HepG2 (cell line): Measurements from ENCODE around the gene ECHS1. TPM values are rescaled to one million over a fixed set of nuclear protein-coding genes. Genes with fewer than 3 reads are reported as not detected.

Experiments used
- BRD4 ChIP-seq: sonication (generic); formaldehyde crosslinking; IDR thresholded peaks from 2 replicates; pipeline ENCODE4 v1.4.0; 2020; ENCODE audit warnings: missing genetic modification reagents
- EHMT2 ChIP-seq: fragments of 200-600 bp; sonication (generic); IDR thresholded peaks from 2 replicates; pipeline ENCODE4 v1.7.0; 2017; ENCODE audit warnings: antibody characterized with exemption, low read depth, low read length, borderline replicate concordance
- FOSL2 ChIP-seq: sonication (generic); formaldehyde crosslinking; IDR thresholded peaks from 2 replicates; pipeline ENCODE4 v1.4.0; 2020; ENCODE audit warnings: missing genetic modification reagents
- HCFC1 ChIP-seq: fragments of 150-350 bp; IDR thresholded peaks from 2 replicates; pipeline ENCODE4 v1.6.1; 2014; ENCODE audit warnings: low read depth, low read length
- HOXA9 ChIP-seq: sonication (generic); formaldehyde crosslinking; IDR thresholded peaks from 2 replicates; pipeline ENCODE4 v1.8.1; 2022; ENCODE audit warnings: missing genetic modification reagents, mild to moderate bottlenecking, moderate library complexity, borderline replicate concordance
- MEIS2 ChIP-seq: sonication (generic); formaldehyde crosslinking; IDR thresholded peaks from 2 replicates; pipeline ENCODE4 v1.9.0; 2021; ENCODE audit warnings: mild to moderate bottlenecking, missing genetic modification reagents
- MIER2 ChIP-seq: IDR thresholded peaks from 2 replicates; pipeline ENCODE4 v1.6.1; 2016; ENCODE audit warnings: missing biosample characterization, missing genetic modification reagents
- NFYC ChIP-seq: IDR thresholded peaks from 2 replicates; pipeline ENCODE4 v1.6.1; 2016; ENCODE audit warnings: missing genetic modification reagents, missing compliant biosample characterization
- RARG ChIP-seq: sonication (generic); formaldehyde crosslinking; IDR thresholded peaks from 2 replicates; pipeline ENCODE4 v1.4.0; 2020; ENCODE audit warnings: low read depth, mild to moderate bottlenecking, missing genetic modification reagents
- RNF2 ChIP-seq: fragments of 450-650 bp; conservative IDR thresholded peaks from 2 replicates; pipeline ENCODE4 v1.6.1; 2016; ENCODE audit warnings: low read depth
- SRF ChIP-seq: IDR thresholded peaks from 2 replicates; pipeline ENCODE4 v1.6.1; 2011; ENCODE audit warnings: mild to moderate bottlenecking, low read depth, low read length, moderate library complexity
- TAF15 ChIP-seq: fragments of 200-400 bp; formaldehyde crosslinking; IDR thresholded peaks from one replicate; pipeline ENCODE4 v1.6.1; 2018; ENCODE audit warnings: mild to moderate bottlenecking, low read depth, low read length; ENCODE audit not compliant: poor library complexity, severe bottlenecking
- ZBTB21 ChIP-seq: sonication (generic); formaldehyde crosslinking; IDR thresholded peaks from 2 replicates; pipeline ENCODE4 v1.4.0; 2020; ENCODE audit warnings: missing genetic modification reagents
- ZBTB42 ChIP-seq: sonication (generic); formaldehyde crosslinking; IDR thresholded peaks from 2 replicates; pipeline ENCODE4 v1.5.0; 2020; ENCODE audit warnings: mild to moderate bottlenecking, missing genetic modification reagents
- ZNF446 ChIP-seq: sonication (generic); formaldehyde crosslinking; IDR thresholded peaks from 2 replicates; pipeline ENCODE4 v1.5.0; 2020; ENCODE audit warnings: mild to moderate bottlenecking, missing genetic modification reagents
- polyA plus RNA-seq, 8 experiments: library from polyadenylated mRNA; depleted of rRNA in 3 of 8; stranded (reverse) in 7 of 8; unstranded in 1 of 8; fragments of >200 nt; fragmentation: Illumina TruSeq in 4 of 8; extraction: Trizol in 4 of 8; gene quantifications; 2 replicates each; pipeline versions ENCODE4 v1.2.1 to v1.2.3, GENCODE V29; 2011 to 2016; ENCODE audit warnings: low read depth in 4 of 8, missing spikeins in 1 of 8, mixed read lengths in 1 of 8; ENCODE audit not compliant: insufficient read depth in 1 of 8
- total RNA-seq, 5 experiments: library from RNA; depleted of rRNA; stranded (reverse); fragments of >200 nt; fragmentation: Illumina TruSeq; extraction: Trizol; gene quantifications; 2 replicates each; pipeline ENCODE4 v1.2.3, GENCODE V29; 2016; ENCODE audit warnings: low read depth in 1 of 5
- TF ChIP-seq, protein P1 (sequence below): IDR thresholded peaks from 2 replicates; pipeline ENCODE4 v1.6.1; 2018; ENCODE audit warnings: missing genetic modification reagents, mild to moderate bottlenecking, missing compliant biosample characterization
- TF ChIP-seq, protein P2 (sequence below): sonication (generic); formaldehyde crosslinking; IDR thresholded peaks from one replicate; pipeline ENCODE4 v1.5.1; 2020; ENCODE audit warnings: mild to moderate bottlenecking, missing genetic modification reagents; ENCODE audit errors: not compliant biosample characterization
- TF ChIP-seq, protein P3 (sequence below): sonication (generic); formaldehyde crosslinking; IDR thresholded peaks from 2 replicates; pipeline ENCODE4 v1.4.0; 2020; ENCODE audit warnings: mild to moderate bottlenecking, missing genetic modification reagents
- TF ChIP-seq, protein P4 (sequence below): sonication (generic); formaldehyde crosslinking; IDR thresholded peaks from 2 replicates; pipeline ENCODE4 v1.4.0; 2020; ENCODE audit warnings: mild to moderate bottlenecking, missing genetic modification reagents

The ECHS1 gene
- total and polyA plus RNA-seq, 2 of the 13 experiments (the other 11 are each of a cell fraction or from before 2014, with no cell fraction given), result 32.7 to 195 TPM

DNA sequence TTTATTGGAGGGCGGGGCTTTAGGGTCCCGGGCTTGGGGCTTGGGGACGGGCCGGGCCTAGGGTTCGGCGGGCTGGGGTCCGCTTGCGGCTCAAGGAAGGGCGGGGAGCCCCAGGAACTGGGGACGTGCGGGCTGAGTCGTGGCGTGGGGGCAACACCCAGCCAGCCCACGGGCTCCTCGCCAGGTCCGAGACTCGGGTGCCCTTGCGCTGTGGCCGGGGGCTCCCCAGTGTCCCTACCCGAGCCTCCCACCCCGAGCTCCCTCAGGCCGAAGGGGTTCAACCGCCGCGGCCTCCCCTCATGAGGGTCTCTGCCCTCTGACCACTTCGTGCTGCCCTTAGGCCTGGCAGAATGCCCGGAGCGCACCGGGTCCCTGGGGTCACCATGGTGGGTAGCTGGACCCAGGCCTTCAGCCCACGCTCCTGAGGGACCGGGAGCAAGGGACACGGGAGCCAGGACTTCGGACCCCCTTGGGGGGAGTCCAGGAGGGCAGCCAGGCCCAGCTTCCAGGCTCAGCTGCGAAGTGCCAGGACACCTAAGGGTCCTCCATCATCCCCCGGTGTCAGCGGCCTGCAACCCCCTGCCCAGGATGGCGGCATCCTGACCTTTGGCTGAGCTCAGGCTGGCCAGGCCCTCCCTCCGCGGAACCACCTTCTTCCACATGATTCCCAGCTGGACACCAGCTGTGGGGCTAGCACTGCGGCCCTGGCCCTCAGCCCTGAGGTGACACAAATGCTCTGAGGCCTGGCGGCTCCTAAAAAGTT, 14.8 kb downstream of the ECHS1 start (continued):
- TF ChIP-seq, protein P1, sequence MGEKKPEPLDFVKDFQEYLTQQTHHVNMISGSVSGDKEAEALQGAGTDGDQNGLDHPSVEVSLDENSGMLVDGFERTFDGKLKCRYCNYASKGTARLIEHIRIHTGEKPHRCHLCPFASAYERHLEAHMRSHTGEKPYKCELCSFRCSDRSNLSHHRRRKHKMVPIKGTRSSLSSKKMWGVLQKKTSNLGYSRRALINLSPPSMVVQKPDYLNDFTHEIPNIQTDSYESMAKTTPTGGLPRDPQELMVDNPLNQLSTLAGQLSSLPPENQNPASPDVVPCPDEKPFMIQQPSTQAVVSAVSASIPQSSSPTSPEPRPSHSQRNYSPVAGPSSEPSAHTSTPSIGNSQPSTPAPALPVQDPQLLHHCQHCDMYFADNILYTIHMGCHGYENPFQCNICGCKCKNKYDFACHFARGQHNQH (CRISPR knock-in tag), result 0 out of 2 replicates have a peak, but pooled peaks have one; percentile 25
- TF ChIP-seq MIER2 (CRISPR knock-in tag) (no peak), TAF15 (no peak), ZBTB42 (CRISPR knock-in tag) (no peak), SRF (no peak), RNF2 (no peak), FOSL2 (no peak), RARG (CRISPR knock-in tag) (no peak), ZBTB21 (CRISPR knock-in tag) (no peak), BRD4 (no peak), ZNF446 (CRISPR knock-in tag) (no peak), HCFC1 (no peak), NFYC (CRISPR knock-in tag) (no peak), MEIS2 (CRISPR knock-in tag) (no peak; the same call in 1 of the 2 replicates), EHMT2 (no peak), HOXA9 (no peak)
- TF ChIP-seq, protein P2, sequence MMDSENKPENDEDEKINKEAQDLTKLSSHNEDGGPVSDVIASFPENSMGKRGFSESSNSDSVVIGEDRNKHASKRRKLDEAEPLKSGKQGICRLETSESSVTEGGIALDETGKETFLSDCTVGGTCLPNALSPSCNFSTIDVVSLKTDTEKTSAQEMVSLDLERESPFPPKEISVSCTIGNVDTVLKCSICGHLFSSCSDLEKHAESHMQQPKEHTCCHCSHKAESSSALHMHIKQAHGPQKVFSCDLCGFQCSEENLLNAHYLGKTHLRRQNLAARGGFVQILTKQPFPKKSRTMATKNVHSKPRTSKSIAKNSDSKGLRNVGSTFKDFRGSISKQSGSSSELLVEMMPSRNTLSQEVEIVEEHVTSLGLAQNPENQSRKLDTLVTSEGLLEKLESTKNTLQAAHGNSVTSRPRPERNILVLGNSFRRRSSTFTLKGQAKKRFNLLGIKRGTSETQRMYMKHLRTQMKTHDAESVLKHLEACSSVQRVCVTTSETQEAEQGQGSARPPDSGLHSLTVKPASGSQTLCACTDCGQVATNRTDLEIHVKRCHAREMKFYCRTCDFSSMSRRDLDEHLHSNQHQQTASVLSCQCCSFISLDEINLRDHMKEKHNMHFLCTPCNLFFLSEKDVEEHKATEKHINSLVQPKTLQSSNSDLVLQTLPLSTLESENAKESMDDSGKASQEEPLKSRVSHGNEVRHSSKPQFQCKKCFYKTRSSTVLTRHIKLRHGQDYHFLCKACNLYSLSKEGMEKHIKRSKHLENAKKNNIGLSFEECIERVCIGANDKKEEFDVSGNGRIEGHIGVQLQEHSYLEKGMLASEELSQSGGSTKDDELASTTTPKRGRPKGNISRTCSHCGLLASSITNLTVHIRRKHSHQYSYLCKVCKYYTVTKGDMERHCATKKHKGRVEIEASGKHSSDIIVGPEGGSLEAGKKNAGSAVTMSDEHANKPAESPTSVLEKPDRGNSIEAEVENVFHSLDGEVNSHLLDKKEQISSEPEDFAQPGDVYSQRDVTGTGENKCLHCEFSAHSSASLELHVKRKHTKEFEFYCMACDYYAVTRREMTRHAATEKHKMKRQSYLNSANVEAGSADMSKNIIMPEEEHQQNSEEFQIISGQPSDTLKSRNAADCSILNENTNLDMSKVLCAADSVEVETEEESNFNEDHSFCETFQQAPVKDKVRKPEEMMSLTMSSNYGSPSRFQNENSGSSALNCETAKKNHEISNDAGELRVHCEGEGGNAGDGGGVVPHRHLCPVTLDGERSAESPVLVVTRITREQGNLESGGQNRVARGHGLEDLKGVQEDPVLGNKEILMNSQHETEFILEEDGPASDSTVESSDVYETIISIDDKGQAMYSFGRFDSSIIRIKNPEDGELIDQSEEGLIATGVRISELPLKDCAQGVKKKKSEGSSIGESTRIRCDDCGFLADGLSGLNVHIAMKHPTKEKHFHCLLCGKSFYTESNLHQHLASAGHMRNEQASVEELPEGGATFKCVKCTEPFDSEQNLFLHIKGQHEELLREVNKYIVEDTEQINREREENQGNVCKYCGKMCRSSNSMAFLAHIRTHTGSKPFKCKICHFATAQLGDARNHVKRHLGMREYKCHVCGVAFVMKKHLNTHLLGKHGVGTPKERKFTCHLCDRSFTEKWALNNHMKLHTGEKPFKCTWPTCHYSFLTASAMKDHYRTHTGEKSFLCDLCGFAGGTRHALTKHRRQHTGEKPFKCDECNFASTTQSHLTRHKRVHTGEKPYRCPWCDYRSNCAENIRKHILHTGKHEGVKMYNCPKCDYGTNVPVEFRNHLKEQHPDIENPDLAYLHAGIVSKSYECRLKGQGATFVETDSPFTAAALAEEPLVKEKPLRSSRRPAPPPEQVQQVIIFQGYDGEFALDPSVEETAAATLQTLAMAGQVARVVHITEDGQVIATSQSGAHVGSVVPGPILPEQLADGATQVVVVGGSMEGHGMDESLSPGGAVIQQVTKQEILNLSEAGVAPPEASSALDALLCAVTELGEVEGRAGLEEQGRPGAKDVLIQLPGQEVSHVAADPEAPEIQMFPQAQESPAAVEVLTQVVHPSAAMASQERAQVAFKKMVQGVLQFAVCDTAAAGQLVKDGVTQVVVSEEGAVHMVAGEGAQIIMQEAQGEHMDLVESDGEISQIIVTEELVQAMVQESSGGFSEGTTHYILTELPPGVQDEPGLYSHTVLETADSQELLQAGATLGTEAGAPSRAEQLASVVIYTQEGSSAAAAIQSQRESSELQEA, result no peak
- TF ChIP-seq, protein P3, sequence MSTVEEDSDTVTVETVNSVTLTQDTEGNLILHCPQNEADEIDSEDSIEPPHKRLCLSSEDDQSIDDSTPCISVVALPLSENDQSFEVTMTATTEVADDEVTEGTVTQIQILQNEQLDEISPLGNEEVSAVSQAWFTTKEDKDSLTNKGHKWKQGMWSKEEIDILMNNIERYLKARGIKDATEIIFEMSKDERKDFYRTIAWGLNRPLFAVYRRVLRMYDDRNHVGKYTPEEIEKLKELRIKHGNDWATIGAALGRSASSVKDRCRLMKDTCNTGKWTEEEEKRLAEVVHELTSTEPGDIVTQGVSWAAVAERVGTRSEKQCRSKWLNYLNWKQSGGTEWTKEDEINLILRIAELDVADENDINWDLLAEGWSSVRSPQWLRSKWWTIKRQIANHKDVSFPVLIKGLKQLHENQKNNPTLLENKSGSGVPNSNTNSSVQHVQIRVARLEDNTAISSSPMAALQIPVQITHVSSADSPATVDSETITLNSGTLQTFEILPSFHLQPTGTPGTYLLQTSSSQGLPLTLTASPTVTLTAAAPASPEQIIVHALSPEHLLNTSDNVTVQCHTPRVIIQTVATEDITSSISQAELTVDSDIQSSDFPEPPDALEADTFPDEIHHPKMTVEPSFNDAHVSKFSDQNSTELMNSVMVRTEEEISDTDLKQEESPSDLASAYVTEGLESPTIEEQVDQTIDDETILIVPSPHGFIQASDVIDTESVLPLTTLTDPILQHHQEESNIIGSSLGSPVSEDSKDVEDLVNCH (CRISPR knock-in tag), result no peak
- TF ChIP-seq, protein P4, sequence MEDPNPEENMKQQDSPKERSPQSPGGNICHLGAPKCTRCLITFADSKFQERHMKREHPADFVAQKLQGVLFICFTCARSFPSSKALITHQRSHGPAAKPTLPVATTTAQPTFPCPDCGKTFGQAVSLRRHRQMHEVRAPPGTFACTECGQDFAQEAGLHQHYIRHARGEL (CRISPR knock-in tag), result no peak
